ENCODE measurements around the gene PRICKLE2.

GRCh38 chr3:64188810-64189560 is 36.3 kb downstream of the PRICKLE2 start:
- TF ChIP-seq CTCF (IDR thresholded peaks at IDR 0.05; ENCODE audit: low read depth, low read length, missing input control) (no peak), GABPA (IDR thresholded peaks at IDR 0.05 in 1 of 2, conservative IDR thresholded peaks at IDR 0.05 in 1 of 2) (no peak), NR2F2 (IDR thresholded peaks at IDR 0.05) (peak; percentile 57), RAD21 (IDR thresholded peaks at IDR 0.05) (no peak), YY1 (IDR thresholded peaks at IDR 0.05) (no peak)

Measured in liver (tissue), 3 donors.